ENCODE results near the gene NHEJ1. TPM values are rescaled to one million over a fixed set of nuclear protein-coding genes. Genes with fewer than 3 reads are reported as not detected.

The NHEJ1 gene
- total and polyA plus RNA-seq, 2 of the 13 experiments (the other 11 are each of a cell fraction or from before 2014, with no cell fraction given), result 30.0 to 30.7 TPM

DNA sequence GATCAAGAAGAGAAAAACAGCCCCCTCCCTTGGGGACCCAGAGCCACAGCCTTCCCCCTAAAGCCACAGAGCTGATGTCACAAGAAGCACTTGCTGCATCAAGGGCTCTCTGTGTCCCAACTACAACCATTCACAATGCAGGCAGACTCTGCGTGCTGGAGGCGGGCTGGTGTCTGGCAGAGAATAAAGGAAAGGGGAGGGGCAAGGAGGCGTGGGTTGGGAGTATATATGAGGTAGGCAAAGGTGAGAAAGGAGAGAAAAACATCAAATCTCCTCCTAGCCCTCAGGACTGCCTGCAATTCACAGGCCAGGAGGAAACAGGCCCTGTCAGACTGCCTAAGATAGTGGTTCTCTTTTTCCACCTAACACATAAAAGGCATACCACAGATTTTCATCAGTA lies 51.1 kb downstream of the NHEJ1 start (continued):
- TF ChIP-seq, protein P1, sequence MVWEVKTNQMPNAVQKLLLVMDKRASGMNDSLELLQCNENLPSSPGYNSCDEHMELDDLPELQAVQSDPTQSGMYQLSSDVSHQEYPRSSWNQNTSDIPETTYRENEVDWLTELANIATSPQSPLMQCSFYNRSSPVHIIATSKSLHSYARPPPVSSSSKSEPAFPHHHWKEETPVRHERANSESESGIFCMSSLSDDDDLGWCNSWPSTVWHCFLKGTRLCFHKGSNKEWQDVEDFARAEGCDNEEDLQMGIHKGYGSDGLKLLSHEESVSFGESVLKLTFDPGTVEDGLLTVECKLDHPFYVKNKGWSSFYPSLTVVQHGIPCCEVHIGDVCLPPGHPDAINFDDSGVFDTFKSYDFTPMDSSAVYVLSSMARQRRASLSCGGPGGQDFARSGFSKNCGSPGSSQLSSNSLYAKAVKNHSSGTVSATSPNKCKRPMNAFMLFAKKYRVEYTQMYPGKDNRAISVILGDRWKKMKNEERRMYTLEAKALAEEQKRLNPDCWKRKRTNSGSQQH (CRISPR knock-in tag; IDR thresholded peaks at IDR 0.05; ENCODE audit: low read depth), result no peak
- TF ChIP-seq GABPB1 (CRISPR knock-in tag; IDR thresholded peaks at IDR 0.05) (no peak), FIP1L1 (IDR thresholded peaks at IDR 0.05; ENCODE audit: borderline replicate concordance, insufficient read depth, low read depth, low read length) (no peak), ZBTB7A (CRISPR knock-in tag; IDR thresholded peaks at IDR 0.05) (no peak), ZNF782 (CRISPR knock-in tag; IDR thresholded peaks at IDR 0.05; ENCODE audit: borderline replicate concordance) (no peak), RBFOX2 (IDR thresholded peaks at IDR 0.05; ENCODE audit: low read depth, low read length) (no peak), FOXM1 (CRISPR knock-in tag; IDR thresholded peaks at IDR 0.05) (no peak), ZMAT3 (CRISPR knock-in tag; conservative IDR thresholded peaks at IDR 0.05) (no peak), ZNF746 (CRISPR knock-in tag; IDR thresholded peaks at IDR 0.05) (no peak), RBM22 (optimal IDR thresholded peaks at IDR 0.05; ENCODE audit: low read length) (no peak)
- TF ChIP-seq, protein P2, sequence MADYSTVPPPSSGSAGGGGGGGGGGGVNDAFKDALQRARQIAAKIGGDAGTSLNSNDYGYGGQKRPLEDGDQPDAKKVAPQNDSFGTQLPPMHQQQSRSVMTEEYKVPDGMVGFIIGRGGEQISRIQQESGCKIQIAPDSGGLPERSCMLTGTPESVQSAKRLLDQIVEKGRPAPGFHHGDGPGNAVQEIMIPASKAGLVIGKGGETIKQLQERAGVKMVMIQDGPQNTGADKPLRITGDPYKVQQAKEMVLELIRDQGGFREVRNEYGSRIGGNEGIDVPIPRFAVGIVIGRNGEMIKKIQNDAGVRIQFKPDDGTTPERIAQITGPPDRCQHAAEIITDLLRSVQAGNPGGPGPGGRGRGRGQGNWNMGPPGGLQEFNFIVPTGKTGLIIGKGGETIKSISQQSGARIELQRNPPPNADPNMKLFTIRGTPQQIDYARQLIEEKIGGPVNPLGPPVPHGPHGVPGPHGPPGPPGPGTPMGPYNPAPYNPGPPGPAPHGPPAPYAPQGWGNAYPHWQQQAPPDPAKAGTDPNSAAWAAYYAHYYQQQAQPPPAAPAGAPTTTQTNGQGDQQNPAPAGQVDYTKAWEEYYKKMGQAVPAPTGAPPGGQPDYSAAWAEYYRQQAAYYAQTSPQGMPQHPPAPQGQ (CRISPR knock-in tag; IDR thresholded peaks at IDR 0.05; ENCODE audit: borderline replicate concordance), result no peak
- TF ChIP-seq, protein P3, sequence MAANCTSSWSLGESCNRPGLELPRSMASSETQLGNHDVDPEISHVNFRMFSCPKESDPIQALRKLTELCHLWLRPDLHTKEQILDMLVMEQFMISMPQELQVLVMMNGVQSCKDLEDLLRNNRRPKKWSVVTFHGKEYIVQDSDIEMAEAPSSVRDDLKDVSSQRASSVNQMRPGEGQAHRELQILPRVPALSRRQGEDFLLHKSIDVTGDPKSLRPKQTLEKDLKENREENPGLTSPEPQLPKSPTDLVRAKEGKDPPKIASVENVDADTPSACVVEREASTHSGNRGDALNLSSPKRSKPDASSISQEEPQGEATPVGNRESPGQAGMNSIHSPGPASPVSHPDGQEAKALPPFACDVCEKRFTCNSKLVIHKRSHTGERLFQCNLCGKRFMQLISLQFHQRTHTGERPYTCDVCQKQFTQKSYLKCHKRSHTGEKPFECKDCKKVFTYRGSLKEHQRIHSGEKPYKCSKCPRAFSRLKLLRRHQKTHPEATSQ (CRISPR knock-in tag; IDR thresholded peaks at IDR 0.05; ENCODE audit: borderline replicate concordance), result no peak
- TF ChIP-seq, protein P4, sequence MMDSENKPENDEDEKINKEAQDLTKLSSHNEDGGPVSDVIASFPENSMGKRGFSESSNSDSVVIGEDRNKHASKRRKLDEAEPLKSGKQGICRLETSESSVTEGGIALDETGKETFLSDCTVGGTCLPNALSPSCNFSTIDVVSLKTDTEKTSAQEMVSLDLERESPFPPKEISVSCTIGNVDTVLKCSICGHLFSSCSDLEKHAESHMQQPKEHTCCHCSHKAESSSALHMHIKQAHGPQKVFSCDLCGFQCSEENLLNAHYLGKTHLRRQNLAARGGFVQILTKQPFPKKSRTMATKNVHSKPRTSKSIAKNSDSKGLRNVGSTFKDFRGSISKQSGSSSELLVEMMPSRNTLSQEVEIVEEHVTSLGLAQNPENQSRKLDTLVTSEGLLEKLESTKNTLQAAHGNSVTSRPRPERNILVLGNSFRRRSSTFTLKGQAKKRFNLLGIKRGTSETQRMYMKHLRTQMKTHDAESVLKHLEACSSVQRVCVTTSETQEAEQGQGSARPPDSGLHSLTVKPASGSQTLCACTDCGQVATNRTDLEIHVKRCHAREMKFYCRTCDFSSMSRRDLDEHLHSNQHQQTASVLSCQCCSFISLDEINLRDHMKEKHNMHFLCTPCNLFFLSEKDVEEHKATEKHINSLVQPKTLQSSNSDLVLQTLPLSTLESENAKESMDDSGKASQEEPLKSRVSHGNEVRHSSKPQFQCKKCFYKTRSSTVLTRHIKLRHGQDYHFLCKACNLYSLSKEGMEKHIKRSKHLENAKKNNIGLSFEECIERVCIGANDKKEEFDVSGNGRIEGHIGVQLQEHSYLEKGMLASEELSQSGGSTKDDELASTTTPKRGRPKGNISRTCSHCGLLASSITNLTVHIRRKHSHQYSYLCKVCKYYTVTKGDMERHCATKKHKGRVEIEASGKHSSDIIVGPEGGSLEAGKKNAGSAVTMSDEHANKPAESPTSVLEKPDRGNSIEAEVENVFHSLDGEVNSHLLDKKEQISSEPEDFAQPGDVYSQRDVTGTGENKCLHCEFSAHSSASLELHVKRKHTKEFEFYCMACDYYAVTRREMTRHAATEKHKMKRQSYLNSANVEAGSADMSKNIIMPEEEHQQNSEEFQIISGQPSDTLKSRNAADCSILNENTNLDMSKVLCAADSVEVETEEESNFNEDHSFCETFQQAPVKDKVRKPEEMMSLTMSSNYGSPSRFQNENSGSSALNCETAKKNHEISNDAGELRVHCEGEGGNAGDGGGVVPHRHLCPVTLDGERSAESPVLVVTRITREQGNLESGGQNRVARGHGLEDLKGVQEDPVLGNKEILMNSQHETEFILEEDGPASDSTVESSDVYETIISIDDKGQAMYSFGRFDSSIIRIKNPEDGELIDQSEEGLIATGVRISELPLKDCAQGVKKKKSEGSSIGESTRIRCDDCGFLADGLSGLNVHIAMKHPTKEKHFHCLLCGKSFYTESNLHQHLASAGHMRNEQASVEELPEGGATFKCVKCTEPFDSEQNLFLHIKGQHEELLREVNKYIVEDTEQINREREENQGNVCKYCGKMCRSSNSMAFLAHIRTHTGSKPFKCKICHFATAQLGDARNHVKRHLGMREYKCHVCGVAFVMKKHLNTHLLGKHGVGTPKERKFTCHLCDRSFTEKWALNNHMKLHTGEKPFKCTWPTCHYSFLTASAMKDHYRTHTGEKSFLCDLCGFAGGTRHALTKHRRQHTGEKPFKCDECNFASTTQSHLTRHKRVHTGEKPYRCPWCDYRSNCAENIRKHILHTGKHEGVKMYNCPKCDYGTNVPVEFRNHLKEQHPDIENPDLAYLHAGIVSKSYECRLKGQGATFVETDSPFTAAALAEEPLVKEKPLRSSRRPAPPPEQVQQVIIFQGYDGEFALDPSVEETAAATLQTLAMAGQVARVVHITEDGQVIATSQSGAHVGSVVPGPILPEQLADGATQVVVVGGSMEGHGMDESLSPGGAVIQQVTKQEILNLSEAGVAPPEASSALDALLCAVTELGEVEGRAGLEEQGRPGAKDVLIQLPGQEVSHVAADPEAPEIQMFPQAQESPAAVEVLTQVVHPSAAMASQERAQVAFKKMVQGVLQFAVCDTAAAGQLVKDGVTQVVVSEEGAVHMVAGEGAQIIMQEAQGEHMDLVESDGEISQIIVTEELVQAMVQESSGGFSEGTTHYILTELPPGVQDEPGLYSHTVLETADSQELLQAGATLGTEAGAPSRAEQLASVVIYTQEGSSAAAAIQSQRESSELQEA (CRISPR knock-in tag; IDR thresholded peaks at IDR 0.05; ENCODE audit: not compliant biosample characterization), result no peak
- TF ChIP-seq, protein P5, sequence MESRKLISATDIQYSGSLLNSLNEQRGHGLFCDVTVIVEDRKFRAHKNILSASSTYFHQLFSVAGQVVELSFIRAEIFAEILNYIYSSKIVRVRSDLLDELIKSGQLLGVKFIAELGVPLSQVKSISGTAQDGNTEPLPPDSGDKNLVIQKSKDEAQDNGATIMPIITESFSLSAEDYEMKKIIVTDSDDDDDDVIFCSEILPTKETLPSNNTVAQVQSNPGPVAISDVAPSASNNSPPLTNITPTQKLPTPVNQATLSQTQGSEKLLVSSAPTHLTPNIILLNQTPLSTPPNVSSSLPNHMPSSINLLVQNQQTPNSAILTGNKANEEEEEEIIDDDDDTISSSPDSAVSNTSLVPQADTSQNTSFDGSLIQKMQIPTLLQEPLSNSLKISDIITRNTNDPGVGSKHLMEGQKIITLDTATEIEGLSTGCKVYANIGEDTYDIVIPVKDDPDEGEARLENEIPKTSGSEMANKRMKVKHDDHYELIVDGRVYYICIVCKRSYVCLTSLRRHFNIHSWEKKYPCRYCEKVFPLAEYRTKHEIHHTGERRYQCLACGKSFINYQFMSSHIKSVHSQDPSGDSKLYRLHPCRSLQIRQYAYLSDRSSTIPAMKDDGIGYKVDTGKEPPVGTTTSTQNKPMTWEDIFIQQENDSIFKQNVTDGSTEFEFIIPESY (CRISPR knock-in tag; IDR thresholded peaks at IDR 0.05), result no peak

Data from HepG2 (cell line).